ENCODE measurements around the gene ADGRA1.

DNA sequence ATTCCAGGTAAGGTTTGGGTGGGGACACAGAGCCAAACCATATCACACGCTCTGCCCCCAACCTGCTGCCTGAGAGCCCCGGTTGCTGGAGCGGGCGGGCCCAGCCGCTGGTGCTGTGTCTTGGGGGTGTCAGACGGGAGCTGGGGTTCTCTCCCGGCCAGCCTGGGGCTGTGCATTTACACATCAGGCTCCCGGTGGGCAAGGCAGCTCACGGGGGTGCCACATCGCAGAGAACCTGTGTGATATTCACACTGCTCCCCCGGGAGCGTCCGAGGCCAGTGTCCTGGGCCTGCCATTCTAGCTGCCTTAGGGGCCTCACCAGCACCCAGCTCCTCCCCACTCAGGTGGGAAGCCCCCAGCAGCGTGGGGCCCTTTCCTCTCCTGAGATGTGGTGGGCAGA is 35.6 kb upstream of the ADGRA1 start:
- TF ChIP-seq, protein P1, sequence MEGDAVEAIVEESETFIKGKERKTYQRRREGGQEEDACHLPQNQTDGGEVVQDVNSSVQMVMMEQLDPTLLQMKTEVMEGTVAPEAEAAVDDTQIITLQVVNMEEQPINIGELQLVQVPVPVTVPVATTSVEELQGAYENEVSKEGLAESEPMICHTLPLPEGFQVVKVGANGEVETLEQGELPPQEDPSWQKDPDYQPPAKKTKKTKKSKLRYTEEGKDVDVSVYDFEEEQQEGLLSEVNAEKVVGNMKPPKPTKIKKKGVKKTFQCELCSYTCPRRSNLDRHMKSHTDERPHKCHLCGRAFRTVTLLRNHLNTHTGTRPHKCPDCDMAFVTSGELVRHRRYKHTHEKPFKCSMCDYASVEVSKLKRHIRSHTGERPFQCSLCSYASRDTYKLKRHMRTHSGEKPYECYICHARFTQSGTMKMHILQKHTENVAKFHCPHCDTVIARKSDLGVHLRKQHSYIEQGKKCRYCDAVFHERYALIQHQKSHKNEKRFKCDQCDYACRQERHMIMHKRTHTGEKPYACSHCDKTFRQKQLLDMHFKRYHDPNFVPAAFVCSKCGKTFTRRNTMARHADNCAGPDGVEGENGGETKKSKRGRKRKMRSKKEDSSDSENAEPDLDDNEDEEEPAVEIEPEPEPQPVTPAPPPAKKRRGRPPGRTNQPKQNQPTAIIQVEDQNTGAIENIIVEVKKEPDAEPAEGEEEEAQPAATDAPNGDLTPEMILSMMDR (conservative IDR thresholded peaks at IDR 0.05; ENCODE audit: low read depth, low read length): no peak
- TF ChIP-seq EZH2 (IDR thresholded peaks at IDR 0.05; ENCODE audit: low read length, unreplicated experiment): no peak

All from PC-3 (cell line).